ENCODE results near the gene OR6C2. TPM values are rescaled to one million over a fixed set of nuclear protein-coding genes. Genes with fewer than 3 reads are reported as not detected.
A peak's percentile ranks its signal among the peaks of the same experiment; 100 is the strongest.
"Not testable (repeated sequence)": the region's sequence is repeated elsewhere in the genome, so short reads cannot be mapped to it uniquely, and the experiment has no call there.

Gene OR6C2
- total RNA-seq, 1 donor from 2014 or later, result not detected

DNA sequence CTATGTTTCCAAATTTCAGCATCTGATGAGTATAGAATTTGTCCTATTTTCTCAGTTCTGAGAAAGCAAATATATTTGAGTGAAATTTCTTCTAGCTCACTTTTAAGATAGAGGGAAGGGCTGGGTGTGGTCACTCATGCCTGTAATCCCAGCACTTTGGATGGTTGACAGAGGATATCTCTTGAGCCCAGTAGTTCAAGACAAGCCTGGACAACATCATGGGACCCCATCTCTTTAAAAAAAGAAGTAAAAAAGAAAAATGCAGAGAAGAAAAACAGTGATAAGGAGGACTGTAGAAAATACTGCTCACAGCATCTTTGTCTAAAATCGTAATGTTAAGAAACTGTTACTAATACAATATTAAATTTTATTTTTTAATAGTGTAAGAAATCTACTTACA is 28.4 kb downstream of the OR6C2 start:
- Mint-ChIP-seq H3K36me3 (ENCODE audit: low read depth) (no peaks in the 10 kb centered on the region), H3K27me3 (ENCODE audit: low read depth) (no peaks in the 10 kb centered on the region), H3K27ac (ENCODE audit: unreplicated experiment) (no peak overlapping the region), H3K4me3 (no peak overlapping the region), H3K4me1 (peaks cover 4% of the 10 kb centered on the region), H3K9me3 (no peaks in the 10 kb centered on the region)
- no peak for DNase-seq (ENCODE audit: low read depth, low spot score)
- TF ChIP-seq, protein P1, sequence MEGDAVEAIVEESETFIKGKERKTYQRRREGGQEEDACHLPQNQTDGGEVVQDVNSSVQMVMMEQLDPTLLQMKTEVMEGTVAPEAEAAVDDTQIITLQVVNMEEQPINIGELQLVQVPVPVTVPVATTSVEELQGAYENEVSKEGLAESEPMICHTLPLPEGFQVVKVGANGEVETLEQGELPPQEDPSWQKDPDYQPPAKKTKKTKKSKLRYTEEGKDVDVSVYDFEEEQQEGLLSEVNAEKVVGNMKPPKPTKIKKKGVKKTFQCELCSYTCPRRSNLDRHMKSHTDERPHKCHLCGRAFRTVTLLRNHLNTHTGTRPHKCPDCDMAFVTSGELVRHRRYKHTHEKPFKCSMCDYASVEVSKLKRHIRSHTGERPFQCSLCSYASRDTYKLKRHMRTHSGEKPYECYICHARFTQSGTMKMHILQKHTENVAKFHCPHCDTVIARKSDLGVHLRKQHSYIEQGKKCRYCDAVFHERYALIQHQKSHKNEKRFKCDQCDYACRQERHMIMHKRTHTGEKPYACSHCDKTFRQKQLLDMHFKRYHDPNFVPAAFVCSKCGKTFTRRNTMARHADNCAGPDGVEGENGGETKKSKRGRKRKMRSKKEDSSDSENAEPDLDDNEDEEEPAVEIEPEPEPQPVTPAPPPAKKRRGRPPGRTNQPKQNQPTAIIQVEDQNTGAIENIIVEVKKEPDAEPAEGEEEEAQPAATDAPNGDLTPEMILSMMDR (conservative IDR thresholded peaks at IDR 0.05), result no peak

DNA sequence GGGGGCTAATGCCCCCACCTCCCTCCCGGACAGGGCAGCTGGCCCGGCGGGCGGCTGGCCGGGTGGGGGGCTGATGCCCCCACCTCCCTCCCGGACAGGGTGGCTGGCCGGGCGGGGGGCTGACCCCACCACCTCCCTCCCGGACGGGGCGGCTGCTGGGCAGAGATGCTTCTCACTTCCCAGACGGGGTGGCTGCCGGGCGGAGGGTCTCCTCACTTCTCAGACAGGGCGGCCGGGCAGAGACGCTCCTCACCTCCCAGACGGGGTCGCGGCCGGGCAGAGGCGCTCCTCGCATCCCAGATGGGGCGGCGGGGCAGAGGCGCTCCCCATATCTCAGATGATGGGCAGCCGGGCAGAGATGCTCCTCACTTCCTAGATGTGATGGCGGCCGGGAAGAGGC is 35.3 kb downstream of the OR6C2 start:
- not testable (repeated sequence) for DNase-seq (ENCODE audit: low read depth, low spot score); H3K36me3 Mint-ChIP-seq (ENCODE audit: low read depth); H3K27me3 Mint-ChIP-seq (ENCODE audit: low read depth); H3K9me3 Mint-ChIP-seq; H3K4me3 Mint-ChIP-seq; H3K4me1 Mint-ChIP-seq; H3K27ac Mint-ChIP-seq (ENCODE audit: unreplicated experiment)

DNA sequence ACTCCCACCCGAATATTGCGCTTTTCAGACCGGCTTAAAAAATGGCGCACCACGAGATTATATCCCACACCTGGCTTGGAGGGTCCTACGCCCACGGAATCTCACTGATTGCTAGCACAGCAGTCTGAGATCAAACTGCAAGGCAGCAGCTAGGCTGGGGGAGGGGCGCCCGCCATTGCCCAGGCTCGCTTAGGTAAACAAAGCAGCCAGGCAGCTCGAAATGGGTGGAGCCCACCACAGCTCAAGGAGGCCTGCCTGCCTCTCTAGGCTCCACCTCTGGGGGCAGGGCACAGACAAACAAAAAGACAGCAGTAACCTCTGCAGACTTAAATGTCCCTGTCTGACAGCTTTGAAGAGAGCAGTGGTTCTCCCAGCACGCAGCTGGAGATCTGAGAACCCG is 40.4 kb downstream of the OR6C2 start:
- H3K4me1 Mint-ChIP-seq, result peaks cover 10% of the 10 kb centered on the region
- DNase-seq (ENCODE audit: low read depth, low spot score), result peak; percentile 6
- peak overlapping the region; percentile 40 for H3K27ac Mint-ChIP-seq (ENCODE audit: unreplicated experiment)
- H3K9me3 Mint-ChIP-seq; H3K36me3 Mint-ChIP-seq (ENCODE audit: low read depth); H3K27me3 Mint-ChIP-seq (ENCODE audit: low read depth): not testable (repeated sequence)
- peak overlapping the region; percentile 80 for H3K4me3 Mint-ChIP-seq

DNA sequence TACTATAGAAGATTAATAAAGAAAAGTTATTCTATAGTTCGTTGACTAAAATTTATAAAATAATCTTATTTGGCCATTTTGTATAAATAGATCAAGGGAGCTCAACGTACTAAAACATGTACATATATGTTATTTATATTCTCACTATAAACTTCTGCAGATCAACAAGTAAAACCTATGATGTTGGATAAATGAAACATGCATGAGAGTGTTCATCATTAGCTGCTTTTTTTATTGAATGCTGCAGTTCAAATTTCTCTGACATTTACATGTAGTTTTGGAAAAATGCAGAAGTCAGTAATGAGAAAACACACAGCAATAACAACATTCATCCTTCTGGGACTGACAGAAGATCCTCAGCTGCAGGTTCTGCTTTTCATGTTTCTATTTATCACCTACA is 48.2 kb downstream of the OR6C2 start, which contains the start of gene OR6C68:
Gene OR6C68 (plus strand): TSS at position 301 of the 400 bp plus-strand sequence. CDS start 0 bp downstream, at position 301.
- Mint-ChIP-seq H3K36me3 (ENCODE audit: low read depth) (no peaks in the 10 kb centered on the region), H3K4me3 (no peak within 1 kb of the TSS), H3K27me3 (ENCODE audit: low read depth) (no peaks in the 10 kb centered on the region), H3K4me1 (no peaks in the 10 kb centered on the region), H3K9me3 (no peaks in the 10 kb centered on the region), H3K27ac (ENCODE audit: unreplicated experiment) (no peak within 1 kb of the TSS)
- TF ChIP-seq, protein P1 (conservative IDR thresholded peaks at IDR 0.05), result no peak
- no peak for DNase-seq (ENCODE audit: low read depth, low spot score)

DNA sequence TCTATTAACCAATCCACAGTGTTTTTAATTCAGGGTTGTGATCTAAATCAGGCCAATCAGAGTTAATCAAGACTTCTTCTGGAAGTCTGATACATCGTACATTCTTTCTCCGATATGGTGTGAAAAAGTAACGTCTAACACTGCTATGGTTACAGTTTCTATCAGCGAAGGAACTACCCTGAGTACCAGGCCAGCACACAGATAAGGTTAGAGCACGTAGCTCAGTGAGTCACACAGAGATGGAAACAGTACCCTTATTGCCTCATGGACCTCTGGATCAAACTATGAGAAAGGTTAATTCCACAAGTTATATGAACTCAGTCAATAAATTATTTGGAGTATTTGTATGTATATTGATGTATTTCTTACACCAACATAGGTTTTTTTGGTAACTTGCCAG is 51.6 kb downstream of the OR6C2 start:
- Mint-ChIP-seq H3K4me1 (peaks cover 16% of the 10 kb centered on the region), H3K36me3 (ENCODE audit: low read depth) (no peaks in the 10 kb centered on the region), H3K4me3 (no peak overlapping the region), H3K27me3 (ENCODE audit: low read depth) (no peaks in the 10 kb centered on the region), H3K27ac (ENCODE audit: unreplicated experiment) (no peak overlapping the region), H3K9me3 (no peaks in the 10 kb centered on the region)
- TF ChIP-seq, protein P1 (conservative IDR thresholded peaks at IDR 0.05), result no peak
- DNase-seq (ENCODE audit: low read depth, low spot score), result no peak

DNA sequence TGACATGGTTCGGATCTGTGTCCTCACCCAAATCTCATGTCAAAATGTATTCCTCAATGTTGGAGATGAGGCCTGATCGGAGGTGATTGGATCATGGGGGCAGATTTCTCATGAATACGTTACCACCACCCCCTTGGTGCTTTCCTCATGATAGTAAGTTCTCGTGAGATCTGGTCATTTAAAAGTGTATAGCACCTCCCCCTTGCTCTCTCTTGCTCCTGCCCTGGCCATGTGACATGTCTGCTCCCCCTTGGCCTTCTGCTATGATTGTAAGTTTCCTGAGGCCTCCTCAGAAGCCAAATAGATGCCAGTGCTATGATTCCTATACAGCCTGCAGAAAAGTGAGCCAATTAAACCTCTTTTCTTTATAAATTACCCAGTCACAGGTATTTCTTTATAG is 55.4 kb downstream of the OR6C2 start:
- Mint-ChIP-seq H3K27me3 (ENCODE audit: low read depth) (no peaks in the 10 kb centered on the region), H3K36me3 (ENCODE audit: low read depth) (no peaks in the 10 kb centered on the region), H3K4me1 (peaks cover 16% of the 10 kb centered on the region), H3K27ac (ENCODE audit: unreplicated experiment) (peak overlapping the region; percentile 63), H3K9me3 (no peaks in the 10 kb centered on the region), H3K4me3 (no peak overlapping the region)
- TF ChIP-seq, protein P1 (conservative IDR thresholded peaks at IDR 0.05), result no peak
- no peak for DNase-seq (ENCODE audit: low read depth, low spot score)

DNA sequence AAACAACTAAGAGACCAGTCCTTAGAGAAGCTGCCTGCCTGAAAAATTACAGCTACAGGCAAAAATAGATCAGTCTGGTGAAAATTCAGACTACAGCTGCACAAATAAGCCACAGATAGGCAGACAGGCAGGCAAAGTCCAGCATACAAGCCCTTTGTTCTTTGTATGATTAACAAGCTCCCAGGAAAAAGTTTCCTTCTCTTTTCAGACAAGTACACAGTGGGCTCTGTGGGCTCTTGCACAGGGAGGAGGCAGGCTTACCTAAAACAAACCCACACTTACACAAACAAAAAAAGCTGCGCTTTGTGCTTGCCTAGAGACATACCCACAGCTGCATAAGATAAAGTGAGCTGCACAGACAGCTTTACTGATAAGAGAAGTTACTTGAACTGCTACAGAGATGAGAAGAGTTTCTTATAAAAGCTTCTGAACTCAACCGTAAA is 56.0 kb downstream of the OR6C2 start:
- Mint-ChIP-seq H3K27me3 (ENCODE audit: low read depth) (no peaks in the 10 kb centered on the region), H3K36me3 (ENCODE audit: low read depth) (no peaks in the 10 kb centered on the region), H3K27ac (ENCODE audit: unreplicated experiment) (no peak overlapping the region), H3K4me3 (peak overlapping the region; percentile 5), H3K9me3 (no peaks in the 10 kb centered on the region), H3K4me1 (peaks cover 16% of the 10 kb centered on the region)
- TF ChIP-seq, protein P1 (conservative IDR thresholded peaks at IDR 0.05), result no peak
- DNase-seq (ENCODE audit: low read depth, low spot score), result peak; percentile 1

All from neural crest cell (in vitro differentiated cells).